Raji (cell line): ENCODE data around the gene CHMP4A.

Source experiments
- POLR2A ChIP-seq: IDR thresholded peaks from 2 replicates; pipeline ENCODE4 v1.6.1; 2011; ENCODE audit warnings: low read depth, low read length, control low read depth; ENCODE audit not compliant: insufficient read depth

Gene CHMP4A

GRCh38 chr14:24179961-24180796 is 33.1 kb downstream of the CHMP4A start:
- no peak for TF ChIP-seq POLR2A

GRCh38 chr14:24179294-24179960 is 33.9 kb downstream of the CHMP4A start:
- TF ChIP-seq POLR2A, result no peak

DNA sequence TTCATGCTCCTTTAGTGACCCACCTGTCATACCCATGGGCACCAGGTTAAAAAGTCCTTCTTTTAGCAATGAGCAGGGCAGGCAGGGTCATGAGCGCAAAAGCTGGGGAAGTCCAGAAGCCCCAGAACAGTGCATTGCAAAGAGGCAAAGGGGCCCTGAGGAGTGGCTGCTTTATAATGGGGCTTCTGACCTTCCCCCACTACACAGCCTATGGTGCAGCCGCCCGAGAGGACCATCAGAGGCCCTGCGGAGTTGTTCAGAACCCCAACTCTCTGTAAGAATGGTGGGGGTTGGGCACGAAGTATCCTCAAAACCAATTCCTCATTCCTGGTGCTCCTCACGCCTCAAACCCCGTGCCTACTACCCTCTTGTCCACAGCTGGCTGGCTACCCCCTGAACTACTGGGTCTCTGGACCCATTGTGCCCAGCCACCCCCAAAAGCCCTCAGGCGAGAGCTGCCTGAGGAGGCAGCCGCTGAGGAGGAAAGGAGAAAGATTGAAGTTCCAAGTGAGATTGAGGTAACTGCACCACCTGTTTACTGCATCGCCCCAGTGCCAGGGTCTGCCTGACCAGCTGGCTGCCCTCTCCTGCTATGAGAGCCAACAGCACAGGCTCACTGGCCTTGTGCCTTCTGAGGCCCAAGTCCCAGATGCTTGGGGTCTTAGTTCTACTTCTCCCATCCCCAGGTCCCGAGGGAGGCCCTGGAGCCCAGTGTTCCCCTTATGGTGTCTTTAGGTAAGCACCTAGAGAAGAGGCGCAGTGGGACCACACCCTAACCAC is 34.7 kb downstream of the CHMP4A start:
- TF ChIP-seq POLR2A, result no peak

DNA sequence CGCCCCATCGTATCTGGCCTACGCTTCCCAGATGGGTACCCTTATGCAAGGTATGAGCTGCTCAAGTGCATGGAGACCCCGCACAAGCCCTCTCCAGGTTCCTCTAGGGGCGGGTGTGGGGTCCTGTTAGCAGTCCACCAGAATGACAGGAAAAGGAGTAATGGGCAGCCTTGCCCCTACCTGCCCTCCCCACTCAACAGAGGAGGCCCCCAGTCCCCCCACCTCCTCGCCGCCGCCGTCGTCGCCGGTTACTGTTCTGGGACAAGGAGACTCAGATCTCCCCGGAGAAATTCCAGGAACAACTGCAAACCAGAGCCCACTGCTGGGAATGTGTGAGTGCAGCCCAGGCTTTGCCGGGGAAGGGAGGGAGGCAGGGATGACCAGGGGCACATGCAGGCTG is 35.4 kb downstream of the CHMP4A start:
- no peak for TF ChIP-seq POLR2A

GRCh38 chr14:24177041-24177825 is 36.1 kb downstream of the CHMP4A start:
- no peak for TF ChIP-seq POLR2A

GRCh38 chr14:24176599-24176998 is 36.7 kb downstream of the CHMP4A start:
- TF ChIP-seq POLR2A, result no peak

GRCh38 chr14:24172871-24173281 is 40.4 kb downstream of the CHMP4A start:
- TF ChIP-seq POLR2A, result no peak

DNA sequence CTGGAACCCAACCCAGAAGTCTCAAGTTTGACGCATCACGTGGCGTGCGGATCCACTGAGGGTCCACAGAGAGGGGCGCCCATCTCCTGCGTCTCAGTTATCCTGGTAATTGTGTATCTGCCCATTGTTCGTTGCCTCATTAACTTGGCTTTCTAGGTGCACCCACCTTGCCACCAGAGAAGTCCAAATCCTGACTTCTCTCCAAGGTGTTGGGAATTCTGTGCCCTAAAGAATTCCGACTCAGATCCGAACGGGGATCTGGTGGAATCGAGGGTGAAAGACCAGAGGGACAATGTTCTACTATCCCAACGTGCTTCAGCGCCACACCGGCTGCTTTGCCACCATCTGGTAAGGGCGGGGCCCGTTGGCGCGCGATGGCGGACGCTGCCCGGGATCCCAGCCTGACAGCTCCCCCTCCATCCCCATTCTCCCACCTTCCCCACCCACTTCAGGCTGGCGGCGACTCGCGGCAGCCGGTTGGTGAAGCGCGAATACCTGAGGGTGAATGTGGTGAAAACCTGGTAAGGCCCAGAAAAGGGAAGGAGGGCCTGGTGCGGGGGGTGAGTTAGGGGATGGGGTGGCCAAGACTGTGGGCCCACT is 40.9 kb downstream of the CHMP4A start:
- no peak for TF ChIP-seq POLR2A

DNA sequence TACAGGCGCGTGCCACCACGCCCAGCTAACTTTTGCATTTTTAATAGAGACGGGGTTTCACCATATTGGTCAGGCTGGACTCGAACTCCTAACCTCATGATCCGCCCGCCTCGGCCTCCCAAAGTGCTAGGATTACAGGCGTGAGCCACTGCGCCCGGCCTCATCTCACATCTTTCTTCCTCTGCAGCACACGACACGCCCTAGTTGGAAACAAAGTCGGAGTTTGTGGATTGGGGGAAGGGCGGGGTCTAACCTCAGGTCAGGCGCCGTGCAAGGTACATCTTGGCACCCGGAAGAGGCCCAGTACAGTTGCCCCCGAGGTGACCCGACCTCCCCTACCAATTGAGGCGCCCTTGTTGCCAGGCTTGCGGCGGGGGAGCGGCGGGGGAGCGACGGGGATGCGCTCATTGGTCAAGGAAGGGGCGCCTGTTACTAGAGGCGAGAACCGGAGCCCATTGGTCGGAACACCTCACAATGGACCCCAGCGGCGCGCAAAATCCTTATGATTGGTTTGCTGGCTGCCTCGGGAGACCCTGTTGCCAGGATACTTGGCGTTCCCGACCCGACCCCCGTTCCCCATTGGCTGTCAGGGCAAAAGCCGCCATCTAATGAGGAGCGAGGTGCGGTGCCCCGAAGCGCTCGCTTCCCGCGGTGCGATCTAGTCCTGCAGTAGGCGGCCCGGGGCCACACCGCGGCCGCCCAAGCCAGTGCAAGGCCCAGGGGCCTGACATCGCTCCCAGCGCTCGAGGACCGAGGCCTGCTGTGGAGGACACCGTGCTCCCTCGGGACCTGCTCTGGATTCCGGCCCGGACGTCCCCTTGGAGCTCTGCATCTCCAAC is 41.6 kb downstream of the CHMP4A start, which contains the start of gene REC8:
REC8 (plus strand) TSS at position 659 of the 839 bp plus-strand sequence. CDS start 473 bp downstream, outside the sequence.
- TF ChIP-seq POLR2A, result peak; percentile 55; the same call in 1 of the 2 replicates

- TF ChIP-seq POLR2A, result no peak
Measured at GRCh38 chr14:24167469-24168114, 45.7 kb downstream of the CHMP4A start.

DNA sequence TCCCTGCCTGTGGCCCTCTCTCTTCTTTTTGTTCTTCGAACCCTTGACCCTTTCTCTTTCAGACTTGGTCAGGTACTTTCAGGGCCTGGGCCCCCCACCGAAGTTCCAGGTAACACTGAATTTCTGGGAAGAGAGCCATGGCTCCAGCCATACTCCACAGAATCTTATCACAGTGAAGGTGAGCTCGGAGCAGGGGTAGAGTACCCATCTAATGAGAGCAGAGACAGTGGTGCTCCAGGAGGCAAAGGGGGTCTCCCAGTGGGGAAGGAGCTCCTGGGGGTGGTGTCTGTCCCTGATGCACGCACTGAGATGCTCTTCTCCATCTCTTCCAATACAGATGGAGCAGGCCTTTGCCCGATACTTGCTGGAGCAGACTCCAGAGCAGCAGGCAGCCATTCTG is 47.5 kb downstream of the CHMP4A start:
- no peak for TF ChIP-seq POLR2A

GRCh38 chr14:24164518-24164991 is 48.7 kb downstream of the CHMP4A start:
- no peak for TF ChIP-seq POLR2A

DNA sequence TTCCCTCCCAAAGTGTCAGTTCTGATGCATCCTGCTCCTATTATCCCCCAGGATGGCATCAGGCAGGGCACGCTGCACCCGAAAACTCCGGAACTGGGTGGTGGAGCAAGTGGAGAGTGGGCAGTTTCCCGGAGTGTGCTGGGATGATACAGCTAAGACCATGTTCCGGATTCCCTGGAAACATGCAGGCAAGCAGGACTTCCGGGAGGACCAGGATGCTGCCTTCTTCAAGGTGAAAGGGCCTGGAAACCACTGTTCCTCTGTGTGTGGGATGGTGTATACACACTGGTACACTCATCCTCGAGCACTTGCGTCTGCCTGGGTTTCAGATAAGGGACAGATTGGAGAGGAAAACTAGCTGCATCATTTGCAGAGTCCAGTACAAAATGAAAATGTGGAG is 51.2 kb downstream of the CHMP4A start:
- TF ChIP-seq POLR2A, result no peak
